Testis (tissue), 2 donors: ENCODE data around the gene TMEM44.

Experiments used
- CTCF ChIP-seq, 3 experiments: fragments of 450-650 bp in 2 of 3; fragments of 200-600 bp in 1 of 3; sonication (generic) in 1 of 3; IDR thresholded peaks; one replicate each; pipeline ENCODE4 v1.5.1; 2016 to 2019; ENCODE audit warnings: antibody characterized with exemption in 3 of 3, mild to moderate bottlenecking in 2 of 3, moderate library complexity in 1 of 3
- POLR2A ChIP-seq: fragments of 450-650 bp; IDR thresholded peaks from one replicate; pipeline ENCODE4 v1.6.1; 2017; ENCODE audit warnings: antibody characterized with exemption, mild to moderate bottlenecking, moderate library complexity

- TF ChIP-seq POLR2A (no peak), CTCF (IDR thresholded peaks at IDR 0.05) (no peak)
Observed at GRCh38 chr3:194609601-194610000, 23.6 kb downstream of the TMEM44 start.
